PC-9 (cell line): ENCODE data around the gene INO80C. TPM values are rescaled to one million over a fixed set of nuclear protein-coding genes. Genes with fewer than 3 reads are reported as not detected.

Experiments used
- BruUV-seq: library from RNA; stranded (reverse); fragments of 400-500 nt; replicated peaks from 2 replicates; lab custom pipeline; 2021; lab: Mats Ljungman, UMichigan
- CTCF ChIA-PET: fragments of 300-600 bp; sonication (Branson Sonifier 250); formaldehyde crosslinking; loops from one replicate; lab custom pipeline; 2022; ENCODE audit warnings: antibody characterized with exemption; lab: Charles Lee
- POLR2A ChIA-PET: fragments of 300-600 bp; sonication (Branson Sonifier 250); formaldehyde crosslinking; loops from one replicate; lab custom pipeline; 2022; ENCODE audit warnings: antibody characterized with exemption; ENCODE audit not compliant: unreplicated experiment; lab: Charles Lee
- DNase-seq, 2 experiments: peaks; one replicate each; pipeline versions ENCODE4 v3.0.0 to v3.0.0-alpha.2; 2015 to 2022; ENCODE audit warnings: mixed read lengths in 1 of 2
- H2AFZ ChIP-seq: fragments of 200-600 bp; sonication (generic); 2 replicates; pipeline ENCODE4 v1.8.1; 2017; ENCODE audit warnings: antibody characterized with exemption
- H3F3A ChIP-seq: fragments of 200-600 bp; sonication (generic); 2 replicates; pipeline ENCODE4 v1.8.1; 2017; ENCODE audit warnings: antibody characterized with exemption, mild to moderate bottlenecking, low read depth; ENCODE audit not compliant: insufficient read depth
- H3K27ac ChIP-seq: fragments of 200-600 bp; sonication (generic); 2 replicates; pipeline ENCODE4 v1.6.1; 2016; ENCODE audit warnings: mixed run types
- H3K27me3 ChIP-seq: fragments of 200-600 bp; sonication (generic); 2 replicates; pipeline ENCODE4 v1.6.1; 2016; ENCODE audit warnings: low read depth, mixed run types; ENCODE audit not compliant: insufficient read depth
- H3K36me3 ChIP-seq: fragments of 200-600 bp; sonication (generic); 2 replicates; pipeline ENCODE4 v1.6.1; 2016; ENCODE audit warnings: low read depth, mixed run types
- H3K4me1 ChIP-seq: fragments of 200-600 bp; sonication (generic); replicated peaks from 2 replicates; pipeline ENCODE4 v1.6.1; 2016; ENCODE audit warnings: mixed run types; ENCODE audit not compliant: insufficient read depth
- H3K4me2 ChIP-seq: fragments of 200-600 bp; sonication (generic); 2 replicates; pipeline ENCODE4 v1.6.1; 2017; ENCODE audit warnings: mixed run types
- H3K4me3 ChIP-seq: fragments of 200-600 bp; sonication (generic); 2 replicates; pipeline ENCODE4 v1.6.1; 2016; ENCODE audit warnings: mixed run types
- H3K79me2 ChIP-seq: fragments of 200-600 bp; sonication (generic); 2 replicates; pipeline ENCODE4 v1.6.1; 2017; ENCODE audit warnings: low read depth, mixed run types
- H3K9me2 ChIP-seq: fragments of 200-600 bp; sonication (generic); 2 replicates; pipeline ENCODE4 v1.8.1; 2017; ENCODE audit warnings: mild to moderate bottlenecking; ENCODE audit not compliant: insufficient read depth
- H3K9me3 ChIP-seq: fragments of 200-600 bp; sonication (generic); 2 replicates; pipeline ENCODE4 v1.8.1; 2016; ENCODE audit warnings: low read depth; ENCODE audit not compliant: insufficient read depth
- H4K20me1 ChIP-seq: fragments of 200-600 bp; sonication (generic); 2 replicates; pipeline ENCODE4 v1.8.1; 2017; ENCODE audit not compliant: insufficient read depth
- CTCF ChIP-seq: fragments of 200-600 bp; sonication (generic); conservative IDR thresholded peaks from 2 replicates; pipeline ENCODE4 v1.6.1; 2017; ENCODE audit warnings: mixed run types, antibody characterized with exemption, mild to moderate bottlenecking, moderate library complexity
- EZH2 ChIP-seq: fragments of 200-600 bp; sonication (generic); IDR thresholded peaks from 2 replicates; pipeline ENCODE4 v1.8.0; 2017; ENCODE audit warnings: antibody characterized with exemption, low read depth
- intact Hi-C: fragments of 100-400 bp; cut with micrococcal nuclease; formaldehyde crosslinking; loops from one replicate; pipeline ENCODE4 v1.10.0; 2022; ENCODE audit not compliant: unreplicated experiment
- total RNA-seq: library from RNA; stranded (reverse); gene quantifications from 2 replicates; pipeline ENCODE4 v1.2.3, GENCODE V29; 2021

Gene INO80C
- total RNA-seq, 1 experiment from 2014 or later = 29.5 TPM

- no peaks in the 10 kb centered on the region for H3K36me3 ChIP-seq
- BruUV-seq = no TSS peak
- no peaks in the 10 kb centered on the region for H3K27me3 ChIP-seq
- H3K4me1 ChIP-seq = no peaks in the 10 kb centered on the region
- H3K9me2 ChIP-seq = no peaks in the 10 kb centered on the region
- intact Hi-C loops = no loop called here
- H4K20me1 ChIP-seq = no peaks in the 10 kb centered on the region
- H3K4me2 ChIP-seq = no peak overlapping the region
- TF ChIP-seq EZH2 (no peak), CTCF (no peak)
- H2AFZ ChIP-seq = no peak overlapping the region
- ChIA-PET POLR2A (no interaction called here), CTCF (no interaction called here)
- H3K9me3 ChIP-seq = no peaks in the 10 kb centered on the region
- no peak for DNase-seq
- H3K27ac ChIP-seq = no peak overlapping the region
- H3K4me3 ChIP-seq = no peak overlapping the region
- H3K79me2 ChIP-seq = no peaks in the 10 kb centered on the region
- no peaks in the 10 kb centered on the region for H3F3A ChIP-seq
Measured at GRCh38 chr18:35424356-35424755, 73.4 kb downstream of the INO80C start.

- Histone ChIP-seq H3K4me3 (no peak overlapping the region), H3K4me2 (no peak overlapping the region), H3K9me3 (no peaks in the 10 kb centered on the region), H3K27me3 (no peaks in the 10 kb centered on the region), H4K20me1 (no peaks in the 10 kb centered on the region), H3K36me3 (no peaks in the 10 kb centered on the region), H3K27ac (no peak overlapping the region), H3K9me2 (no peaks in the 10 kb centered on the region), H3K79me2 (no peaks in the 10 kb centered on the region), H3F3A (no peaks in the 10 kb centered on the region), H3K4me1 (no peaks in the 10 kb centered on the region), H2AFZ (no peak overlapping the region)
- ChIA-PET CTCF (no interaction called here), POLR2A (no interaction called here)
- intact Hi-C loops = no loop called here
- TF ChIP-seq CTCF (no peak), EZH2 (no peak)
- BruUV-seq = no TSS peak
- DNase-seq = no peak
Measured at GRCh38 chr18:35422237-35422636, 75.5 kb downstream of the INO80C start.

- 0 out of 2 replicates have a peak, but pooled peaks cover 6% of the 10 kb centered on the region for H3K4me1 ChIP-seq
- H3K4me2 ChIP-seq = no peak overlapping the region
- no peak overlapping the region for H3K4me3 ChIP-seq
- ChIA-PET CTCF (no interaction called here), POLR2A (no interaction called here)
- H3K27ac ChIP-seq = no peak overlapping the region
- no peaks in the 10 kb centered on the region for H3K27me3 ChIP-seq
- DNase-seq = no peak
- no peaks in the 10 kb centered on the region for H3K79me2 ChIP-seq
- no peaks in the 10 kb centered on the region for H4K20me1 ChIP-seq
- H3K9me3 ChIP-seq = no peaks in the 10 kb centered on the region
- H3K36me3 ChIP-seq = no peaks in the 10 kb centered on the region
- no TSS peak for BruUV-seq
- no peaks in the 10 kb centered on the region for H3F3A ChIP-seq
- H3K9me2 ChIP-seq = no peaks in the 10 kb centered on the region
- H2AFZ ChIP-seq = no peak overlapping the region
- no peak for TF ChIP-seq CTCF
- TF ChIP-seq EZH2 = no peak
- intact Hi-C loops = no loop called here
Measured at GRCh38 chr18:35418610-35419009, 79.2 kb downstream of the INO80C start.

Other genes with a start within 250 kb of the INO80C start
- gene ZSCAN30, start 207.7 kb downstream of the INO80C start, total RNA-seq = 16.9 and 18.5 TPM in 2 replicates
- gene ZNF24, start 153.5 kb downstream of the INO80C start, total RNA-seq = 20.9 and 33.9 TPM in 2 replicates
- 1.9 and 2.0 TPM in 2 replicates for gene ZNF396, start 120.6 kb downstream of the INO80C start, total RNA-seq
- gene GALNT1, start 83.8 kb upstream of the INO80C start, total RNA-seq = 68.2 and 88.9 TPM in 2 replicates